ENCODE results near the gene CRYL1.

GRCh38 chr13:20424559-20424852 lies 101.2 kb downstream of the CRYL1 start:
- TF ChIP-seq, protein P1, sequence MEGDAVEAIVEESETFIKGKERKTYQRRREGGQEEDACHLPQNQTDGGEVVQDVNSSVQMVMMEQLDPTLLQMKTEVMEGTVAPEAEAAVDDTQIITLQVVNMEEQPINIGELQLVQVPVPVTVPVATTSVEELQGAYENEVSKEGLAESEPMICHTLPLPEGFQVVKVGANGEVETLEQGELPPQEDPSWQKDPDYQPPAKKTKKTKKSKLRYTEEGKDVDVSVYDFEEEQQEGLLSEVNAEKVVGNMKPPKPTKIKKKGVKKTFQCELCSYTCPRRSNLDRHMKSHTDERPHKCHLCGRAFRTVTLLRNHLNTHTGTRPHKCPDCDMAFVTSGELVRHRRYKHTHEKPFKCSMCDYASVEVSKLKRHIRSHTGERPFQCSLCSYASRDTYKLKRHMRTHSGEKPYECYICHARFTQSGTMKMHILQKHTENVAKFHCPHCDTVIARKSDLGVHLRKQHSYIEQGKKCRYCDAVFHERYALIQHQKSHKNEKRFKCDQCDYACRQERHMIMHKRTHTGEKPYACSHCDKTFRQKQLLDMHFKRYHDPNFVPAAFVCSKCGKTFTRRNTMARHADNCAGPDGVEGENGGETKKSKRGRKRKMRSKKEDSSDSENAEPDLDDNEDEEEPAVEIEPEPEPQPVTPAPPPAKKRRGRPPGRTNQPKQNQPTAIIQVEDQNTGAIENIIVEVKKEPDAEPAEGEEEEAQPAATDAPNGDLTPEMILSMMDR (conservative IDR thresholded peaks at IDR 0.05 in 1 of 2, IDR thresholded peaks at IDR 0.05 in 1 of 2; ENCODE audit: extremely low read depth in 1 of 2, insufficient read depth in 1 of 2, low read depth in 1 of 2, low read length in 2 of 2): no peak
- no peak for TF ChIP-seq EZH2 (IDR thresholded peaks at IDR 0.05; ENCODE audit: borderline replicate concordance, low read length)
